Neural crest cell (in vitro differentiated cells): ENCODE data around the gene TTC39A. TPM values are rescaled to one million over a fixed set of nuclear protein-coding genes. Genes with fewer than 3 reads are reported as not detected.
A peak's percentile ranks its signal among the peaks of the same experiment; 100 is the strongest.

Experiments
- DNase-seq: peaks from one replicate; pipeline ENCODE4 v3.0.0; 2021; ENCODE audit warnings: low read depth, mixed read lengths, low spot score
- H3K27ac Mint-ChIP-seq: one replicate; pipeline ENCODE4 v1.8.0; 2021; ENCODE audit warnings: mild to moderate bottlenecking, mixed read lengths; ENCODE audit not compliant: unreplicated experiment
- H3K27me3 Mint-ChIP-seq: 2 replicates; pipeline ENCODE4 v1.8.0; 2021; ENCODE audit warnings: low read depth, mild to moderate bottlenecking, mixed read lengths
- H3K36me3 Mint-ChIP-seq: 2 replicates; pipeline ENCODE4 v1.8.0; 2021; ENCODE audit warnings: low read depth, mild to moderate bottlenecking, mixed read lengths
- H3K4me1 Mint-ChIP-seq: 2 replicates; pipeline ENCODE4 v1.8.0; 2021; ENCODE audit warnings: mixed read lengths
- H3K4me3 Mint-ChIP-seq: one replicate; pipeline ENCODE4 v1.8.0; 2021; ENCODE audit warnings: mild to moderate bottlenecking, mixed read lengths
- H3K9me3 Mint-ChIP-seq: 2 replicates; pipeline ENCODE4 v1.8.0; 2021; ENCODE audit warnings: mixed read lengths
- CTCF ChIP-seq: fragments of 200-600 bp; sonication (generic); conservative IDR thresholded peaks from 2 replicates; pipeline ENCODE4 v1.5.0; 2021; ENCODE audit warnings: antibody characterized with exemption, mild to moderate bottlenecking
- total RNA-seq: library from RNA; stranded (reverse); gene quantifications from 2 replicates; pipeline ENCODE4 v1.2.1, GENCODE V29; 2021

The TTC39A gene
- total RNA-seq, 1 donor from 2014 or later = 1.7 TPM

- Mint-ChIP-seq H3K4me1 (no peaks in the 10 kb centered on the region), H3K9me3 (no peaks in the 10 kb centered on the region), H3K36me3 (no peaks in the 10 kb centered on the region), H3K4me3 (no peak overlapping the region), H3K27me3 (no peaks in the 10 kb centered on the region), H3K27ac (peak overlapping the region; percentile 1)
- no peak for DNase-seq
- no peak for TF ChIP-seq CTCF
Observed at GRCh38 chr1:51289676-51290488, 40.5 kb downstream of the TTC39A start.

GRCh38 chr1:51288578-51288977 is 41.8 kb downstream of the TTC39A start:
- Mint-ChIP-seq H3K27ac (no peak overlapping the region), H3K4me1 (no peaks in the 10 kb centered on the region), H3K4me3 (no peak overlapping the region), H3K27me3 (no peaks in the 10 kb centered on the region), H3K36me3 (no peaks in the 10 kb centered on the region), H3K9me3 (no peaks in the 10 kb centered on the region)
- TF ChIP-seq CTCF = no peak
- DNase-seq = no peak

GRCh38 chr1:51287966-51288365 is 42.4 kb downstream of the TTC39A start:
- TF ChIP-seq CTCF = no peak
- Mint-ChIP-seq H3K27me3 (no peaks in the 10 kb centered on the region), H3K36me3 (no peaks in the 10 kb centered on the region), H3K9me3 (no peaks in the 10 kb centered on the region), H3K4me3 (no peak overlapping the region), H3K27ac (peak overlapping the region; percentile 36), H3K4me1 (no peaks in the 10 kb centered on the region)
- DNase-seq = no peak

- Mint-ChIP-seq H3K4me1 (no peaks in the 10 kb centered on the region), H3K9me3 (no peaks in the 10 kb centered on the region), H3K27ac (no peak overlapping the region), H3K36me3 (no peaks in the 10 kb centered on the region), H3K4me3 (no peak overlapping the region), H3K27me3 (no peaks in the 10 kb centered on the region)
- no peak for TF ChIP-seq CTCF
- DNase-seq = no peak
Observed at GRCh38 chr1:51285055-51285454, 45.3 kb downstream of the TTC39A start.

GRCh38 chr1:51284487-51284954 is 45.8 kb downstream of the TTC39A start:
- Mint-ChIP-seq H3K9me3 (no peaks in the 10 kb centered on the region), H3K27ac (no peak overlapping the region), H3K4me1 (no peaks in the 10 kb centered on the region), H3K36me3 (no peaks in the 10 kb centered on the region), H3K27me3 (no peaks in the 10 kb centered on the region), H3K4me3 (no peak overlapping the region)
- no peak for DNase-seq
- TF ChIP-seq CTCF = no peak
